HepG2 (cell line): ENCODE data around the gene CA7. TPM values are rescaled to one million over a fixed set of nuclear protein-coding genes. Genes with fewer than 3 reads are reported as not detected.

ENCODE experiments used
- ARHGAP35 ChIP-seq: sonication (generic); formaldehyde crosslinking; IDR thresholded peaks from 2 replicates; pipeline ENCODE4 v1.9.0; 2022; ENCODE audit warnings: mild to moderate bottlenecking, inconsistent platforms, moderate library complexity, missing genetic modification reagents, borderline replicate concordance
- ATF7-NPFF ChIP-seq: sonication (generic); formaldehyde crosslinking; IDR thresholded peaks from 2 replicates; pipeline ENCODE4 v1.8.1; 2023; ENCODE audit warnings: mild to moderate bottlenecking, low read depth, missing genetic modification reagents, moderate library complexity
- DNMT1 ChIP-seq: sonication (generic); formaldehyde crosslinking; IDR thresholded peaks from 2 replicates; pipeline ENCODE4 v1.5.1; 2020; ENCODE audit warnings: mild to moderate bottlenecking, missing genetic modification reagents
- E2F5 ChIP-seq: sonication (generic); formaldehyde crosslinking; conservative IDR thresholded peaks from 2 replicates; pipeline ENCODE4 v1.4.0; 2020; ENCODE audit warnings: missing genetic modification reagents
- FIP1L1 ChIP-seq: fragments of 200-400 bp; formaldehyde crosslinking; IDR thresholded peaks from 2 replicates; pipeline ENCODE4 v1.6.1; 2018; ENCODE audit warnings: low read depth, mild to moderate bottlenecking, low read length, moderate library complexity, borderline replicate concordance; ENCODE audit not compliant: insufficient read depth
- KDM4B ChIP-seq: sonication (generic); formaldehyde crosslinking; IDR thresholded peaks from 2 replicates; pipeline ENCODE4 v1.4.0; 2020; ENCODE audit warnings: missing genetic modification reagents
- MAFG ChIP-seq: sonication (generic); formaldehyde crosslinking; IDR thresholded peaks from 2 replicates; pipeline ENCODE4 v1.5.1; 2020; ENCODE audit warnings: mild to moderate bottlenecking, missing genetic modification reagents
- MED8 ChIP-seq: sonication (generic); formaldehyde crosslinking; IDR thresholded peaks from 2 replicates; pipeline ENCODE4 v1.8.1; 2023; ENCODE audit warnings: mild to moderate bottlenecking, missing genetic modification reagents; ENCODE audit not compliant: insufficient replicate concordance
- MXD3 ChIP-seq: IDR thresholded peaks from 2 replicates; pipeline ENCODE4 v1.6.1; 2016; ENCODE audit warnings: mild to moderate bottlenecking, missing biosample characterization, missing genetic modification reagents
- MYC ChIP-seq: sonication (generic); formaldehyde crosslinking; IDR thresholded peaks from 2 replicates; pipeline ENCODE4 v1.9.0; 2021; ENCODE audit warnings: missing genetic modification reagents, borderline replicate concordance
- NR1H2 ChIP-seq: sonication (generic); formaldehyde crosslinking; IDR thresholded peaks from 2 replicates; pipeline ENCODE4 v1.8.1; 2022; ENCODE audit warnings: low read depth, missing genetic modification reagents, borderline replicate concordance
- NR2F2 ChIP-seq: IDR thresholded peaks from 2 replicates; pipeline ENCODE4 v1.6.1; 2012; ENCODE audit warnings: low read depth, inconsistent platforms, borderline replicate concordance
- RBM39 ChIP-seq: fragments of 200-400 bp; formaldehyde crosslinking; IDR thresholded peaks from one replicate; pipeline ENCODE4 v1.6.1; 2018; ENCODE audit warnings: antibody characterized with exemption, mild to moderate bottlenecking, low read depth, low read length; ENCODE audit not compliant: poor library complexity, severe bottlenecking
- TFAP4 ChIP-seq: sonication (generic); IDR thresholded peaks from 2 replicates; pipeline ENCODE4 v1.6.1; 2016; ENCODE audit warnings: low read depth, borderline replicate concordance
- THYN1 ChIP-seq: sonication (generic); formaldehyde crosslinking; IDR thresholded peaks from 2 replicates; pipeline ENCODE4 v1.8.1; 2023; ENCODE audit warnings: low read depth, mild to moderate bottlenecking, moderate library complexity, missing genetic modification reagents, borderline replicate concordance
- UBTF ChIP-seq: sonication (generic); formaldehyde crosslinking; IDR thresholded peaks from 2 replicates; pipeline ENCODE4 v1.4.0; 2020; ENCODE audit warnings: mild to moderate bottlenecking, missing genetic modification reagents
- ZEB1 ChIP-seq: IDR thresholded peaks from 2 replicates; pipeline ENCODE4 v1.6.1; 2012; ENCODE audit warnings: mild to moderate bottlenecking, low read depth, inconsistent platforms; ENCODE audit not compliant: insufficient replicate concordance
- ZFYVE20 ChIP-seq: sonication (generic); formaldehyde crosslinking; IDR thresholded peaks from 2 replicates; pipeline ENCODE4 v1.8.0; 2023; ENCODE audit warnings: low read depth, mild to moderate bottlenecking, moderate library complexity, missing genetic modification reagents, borderline replicate concordance
- ZIK1 ChIP-seq: sonication (generic); formaldehyde crosslinking; IDR thresholded peaks from 2 replicates; pipeline ENCODE4 v1.5.0; 2020; ENCODE audit warnings: mild to moderate bottlenecking, low read depth, missing genetic modification reagents, borderline replicate concordance
- ZNF33B ChIP-seq: sonication (generic); formaldehyde crosslinking; IDR thresholded peaks from 2 replicates; pipeline ENCODE4 v1.5.1; 2020; ENCODE audit warnings: mild to moderate bottlenecking, missing genetic modification reagents
- ZNF354B ChIP-seq: sonication (generic); formaldehyde crosslinking; IDR thresholded peaks from 2 replicates; pipeline ENCODE4 v1.8.0; 2022; ENCODE audit warnings: mild to moderate bottlenecking, missing genetic modification reagents
- ZNF7 ChIP-seq: IDR thresholded peaks from 2 replicates; pipeline ENCODE4 v1.6.1; 2016; ENCODE audit warnings: missing biosample characterization, missing genetic modification reagents
- ZNF720 ChIP-seq: sonication (generic); formaldehyde crosslinking; IDR thresholded peaks from 2 replicates; pipeline ENCODE4 v1.4.0; 2020; ENCODE audit warnings: missing genetic modification reagents
- ZSCAN20 ChIP-seq: sonication (generic); formaldehyde crosslinking; IDR thresholded peaks from 2 replicates; pipeline ENCODE4 v1.4.0; 2020; ENCODE audit warnings: missing genetic modification reagents, mild to moderate bottlenecking, borderline replicate concordance
- polyA plus RNA-seq, 8 experiments: library from polyadenylated mRNA; depleted of rRNA in 3 of 8; stranded (reverse) in 7 of 8; unstranded in 1 of 8; fragments of >200 nt; fragmentation: Illumina TruSeq in 4 of 8; extraction: Trizol in 4 of 8; gene quantifications; 2 replicates each; pipeline versions ENCODE4 v1.2.1 to v1.2.3, GENCODE V29; 2011 to 2016; ENCODE audit warnings: low read depth in 4 of 8, missing spikeins in 1 of 8, mixed read lengths in 1 of 8; ENCODE audit not compliant: insufficient read depth in 1 of 8
- total RNA-seq, 5 experiments: library from RNA; depleted of rRNA; stranded (reverse); fragments of >200 nt; fragmentation: Illumina TruSeq; extraction: Trizol; gene quantifications; 2 replicates each; pipeline ENCODE4 v1.2.3, GENCODE V29; 2016; ENCODE audit warnings: low read depth in 1 of 5
- TF ChIP-seq, protein P1 (sequence below): sonication (generic); formaldehyde crosslinking; IDR thresholded peaks from 2 replicates; pipeline ENCODE4 v1.4.0; 2020; ENCODE audit warnings: missing genetic modification reagents

Gene CA7
- total and polyA plus RNA-seq, 2 of the 13 experiments (the other 11 are each of a cell fraction or from before 2014, with no cell fraction given): not detected

DNA sequence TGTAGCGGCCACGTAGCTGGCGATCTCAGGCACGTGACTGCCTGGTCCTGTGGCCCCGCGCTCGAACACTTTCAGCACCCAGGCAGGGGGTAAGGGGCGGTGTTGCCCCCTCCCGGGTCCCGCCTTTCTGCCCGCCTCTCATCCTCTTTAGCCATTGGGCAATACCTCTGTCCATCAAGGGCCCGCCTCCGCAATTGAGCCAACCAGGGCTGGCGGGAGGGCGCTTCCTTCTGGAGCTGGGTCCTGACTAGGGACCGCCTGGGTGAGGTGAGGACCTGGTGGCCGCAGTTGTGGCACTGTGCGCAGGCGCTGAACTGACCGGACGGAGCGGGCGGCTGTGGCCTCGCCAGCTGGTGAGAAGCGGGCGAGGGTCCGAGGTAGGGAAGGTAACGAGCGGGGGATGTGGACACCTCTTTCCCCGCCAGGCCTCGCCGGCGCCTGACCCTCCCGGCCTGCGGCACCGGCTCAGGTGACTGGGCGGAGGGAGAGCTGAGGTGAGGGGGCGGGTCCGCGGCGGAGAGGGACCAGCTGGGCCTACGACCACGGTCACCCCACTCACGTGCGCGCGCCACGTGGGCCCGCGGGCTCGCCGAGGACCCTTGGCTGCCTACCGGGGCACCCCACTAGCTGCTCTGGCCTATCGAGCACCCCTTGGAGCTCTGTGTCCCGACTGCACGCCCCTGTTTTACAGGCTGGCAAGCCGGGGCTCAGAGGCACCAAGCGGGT lies 36.2 kb downstream of the CA7 start, which contains the start of gene PDP2 (continued):
- TF ChIP-seq, protein P1, sequence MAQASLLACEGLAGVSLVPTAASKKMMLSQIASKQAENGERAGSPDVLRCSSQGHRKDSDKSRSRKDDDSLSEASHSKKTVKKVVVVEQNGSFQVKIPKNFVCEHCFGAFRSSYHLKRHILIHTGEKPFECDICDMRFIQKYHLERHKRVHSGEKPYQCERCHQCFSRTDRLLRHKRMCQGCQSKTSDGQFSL (CRISPR knock-in tag): no peak; the same call in 1 of the 2 replicates
- TF ChIP-seq ZNF720 (CRISPR knock-in tag) (0 out of 2 replicates have a peak, but pooled peaks have one; percentile 35), FIP1L1 (no peak), RBM39 (no peak), ARHGAP35 (CRISPR knock-in tag) (peak; percentile 89), DNMT1 (CRISPR knock-in tag) (peak; percentile 93), ZNF7 (CRISPR knock-in tag) (no peak), UBTF (CRISPR knock-in tag) (peak; percentile 91), TFAP4 (peak; percentile 95), KDM4B (CRISPR knock-in tag) (peak; percentile 88; the same call in 1 of the 2 replicates), NR2F2 (no peak; the same call in 1 of the 2 replicates), ZEB1 (peak; percentile 74), ZSCAN20 (CRISPR knock-in tag) (peak; percentile 89; the same call in 1 of the 2 replicates), MED8 (no peak), ZFYVE20 (no peak), ZIK1 (CRISPR knock-in tag) (peak; percentile 65; the same call in 1 of the 2 replicates), ZNF354B (no peak), THYN1 (CRISPR knock-in tag) (no peak), ATF7-NPFF (CRISPR knock-in tag) (peak; percentile 58), E2F5 (CRISPR knock-in tag) (peak; percentile 64; the same call in 1 of the 2 replicates), MXD3 (CRISPR knock-in tag) (peak; percentile 97), NR1H2 (CRISPR knock-in tag) (peak; percentile 96), MYC (CRISPR knock-in tag) (peak; percentile 98), MAFG (CRISPR knock-in tag) (peak; percentile 70), ZNF33B (peak; percentile 87; the same call in 1 of the 2 replicates)
